A549 (cell line): ENCODE results near the gene FGF1. TPM values are rescaled to one million over a fixed set of nuclear protein-coding genes. Genes with fewer than 3 reads are reported as not detected.
A peak's percentile ranks its signal among the peaks of the same experiment; 100 is the strongest.

Experiments used
- ATAC-seq, 2 experiments: fragments of 200-7000 bp in 1 of 2; fragments of >200 bp in 1 of 2; cut with Nextera tagmentation in 1 of 2; cut with Tn5 transposase in 1 of 2; 3 replicates each; pipeline versions ENCODE4 v1.8.0 to v1.9.1; 2018 to 2020; ENCODE audit warnings: mild to moderate bottlenecking in 1 of 2, moderate library complexity in 1 of 2
- CTCF ChIA-PET: fragments of 300-600 bp; sonication (Branson Sonifier 250); formaldehyde crosslinking; extraction: SDS; loops from one replicate; lab custom pipeline; 2021; ENCODE audit warnings: antibody characterized with exemption, inconsistent platforms; lab: Yijun Ruan, JAX
- POLR2A ChIA-PET: fragments of 350-600 bp; formaldehyde crosslinking; extraction: SDS; loops from one replicate; lab custom pipeline; 2021; ENCODE audit warnings: antibody characterized with exemption, inconsistent platforms; lab: Yijun Ruan, JAX
- DNase-seq, 2 experiments: peaks; one replicate each; pipeline versions ENCODE4 v3.0.0 to v3.0.0-alpha.2; 2011 to 2016; ENCODE audit warnings: low read depth in 1 of 2, low spot score in 1 of 2
- FAIRE-seq: peaks from 2 replicates; lab custom pipeline; 2011; peaks lifted over from hg19 to GRCh38; lab: Jason Lieb, UNC
- H3K27ac ChIP-seq, 2 experiments: fragments of >200 bp; sonication (Bioruptor Twin); formaldehyde crosslinking; 3 replicates each; pipeline ENCODE4 v1.5.1; 2016 to 2017
- H3K4me1 ChIP-seq: fragments of >200 bp; sonication (Bioruptor Twin); formaldehyde crosslinking; 3 replicates; pipeline ENCODE4 v1.6.1; 2016
- H3K4me2 ChIP-seq: fragments of >200 bp; sonication (Bioruptor Twin); formaldehyde crosslinking; 3 replicates; pipeline ENCODE4 v1.6.1; 2016
- H3K4me3 ChIP-seq: fragments of >200 bp; sonication (Bioruptor Twin); formaldehyde crosslinking; 3 replicates; pipeline ENCODE4 v1.5.1; 2016
- H3K9me3 ChIP-seq: fragments of >200 bp; sonication (Bioruptor Twin); formaldehyde crosslinking; 3 replicates; pipeline ENCODE4 v1.6.1; 2016
- CHD4 ChIP-seq: fragments of 200-600 bp; sonication (generic); IDR thresholded peaks from 2 replicates; pipeline ENCODE4 v1.6.1; 2016; ENCODE audit warnings: antibody characterized with exemption, mild to moderate bottlenecking, borderline replicate concordance
- CTCF ChIP-seq: fragments of >200 bp; sonication (Bioruptor Twin); formaldehyde crosslinking; IDR thresholded peaks from 3 replicates; pipeline ENCODE4 v1.5.1; 2016
- GATA3 ChIP-seq: IDR thresholded peaks from 2 replicates; pipeline ENCODE4 v1.6.1; 2012; ENCODE audit warnings: borderline replicate concordance
- HES2 ChIP-seq: fragments of >200 bp; sonication (Bioruptor Twin); formaldehyde crosslinking; IDR thresholded peaks from 2 replicates; pipeline ENCODE4 v1.6.1; 2016
- HEYL ChIP-seq: fragments of 250-450 bp; sonication (Bioruptor Pico); IDR thresholded peaks from 2 replicates; pipeline ENCODE4 v1.8.0; 2021; ENCODE audit warnings: mild to moderate bottlenecking, moderate library complexity
- HOXB13 ChIP-seq: fragments of 250-450 bp; sonication (Bioruptor Pico); IDR thresholded peaks from 2 replicates; pipeline ENCODE4 v1.5.0; 2020; ENCODE audit warnings: low read depth, mild to moderate bottlenecking, moderate library complexity
- JUNB ChIP-seq: fragments of >200 bp; sonication (Bioruptor Twin); formaldehyde crosslinking; IDR thresholded peaks from 2 replicates; pipeline ENCODE4 v1.6.1; 2016
- KDM1A ChIP-seq: fragments of 200-600 bp; sonication (generic); IDR thresholded peaks from 2 replicates; pipeline ENCODE4 v1.6.1; 2016; ENCODE audit warnings: low read depth, mild to moderate bottlenecking
- KDM5A ChIP-seq: fragments of 200-600 bp; sonication (generic); IDR thresholded peaks from 2 replicates; pipeline ENCODE4 v1.6.1; 2016; ENCODE audit warnings: antibody characterized with exemption, mild to moderate bottlenecking
- NR3C1 ChIP-seq: fragments of >200 bp; sonication (Bioruptor Twin); formaldehyde crosslinking; IDR thresholded peaks from 3 replicates; pipeline ENCODE4 v1.6.1; 2017
- PBX3 ChIP-seq: IDR thresholded peaks from 2 replicates; pipeline ENCODE4 v1.6.1; 2012
- RAD21 ChIP-seq, 2 experiments: fragments of >200 bp in 1 of 2; sonication (Bioruptor Twin) in 1 of 2; formaldehyde crosslinking in 1 of 2; IDR thresholded peaks in 1 of 2; conservative IDR thresholded peaks in 1 of 2; 2 replicates in 1 of 2; 3 replicates in 1 of 2; pipeline ENCODE4 v1.6.1; 2012 to 2018; ENCODE audit warnings: inconsistent platforms in 1 of 2
- RCOR1 ChIP-seq: fragments of 150-350 bp; IDR thresholded peaks from 2 replicates; pipeline ENCODE4 v1.6.1; 2014; ENCODE audit warnings: antibody characterized with exemption, low read length, low read depth
- REST ChIP-seq: fragments of 200-600 bp; sonication (generic); IDR thresholded peaks from 2 replicates; pipeline ENCODE4 v1.6.1; 2016; ENCODE audit warnings: antibody characterized with exemption, mild to moderate bottlenecking, moderate library complexity
- RFX5 ChIP-seq: fragments of 450-650 bp; IDR thresholded peaks from 2 replicates; pipeline ENCODE4 v1.7.1; 2014; ENCODE audit warnings: antibody characterized with exemption, mild to moderate bottlenecking, moderate library complexity
- SMC3 ChIP-seq: fragments of >200 bp; sonication (Bioruptor Twin); formaldehyde crosslinking; IDR thresholded peaks from 3 replicates; pipeline ENCODE4 v1.6.1; 2018; ENCODE audit warnings: inconsistent platforms
- TFCP2L1 ChIP-seq: fragments of 250-450 bp; sonication (Bioruptor Pico); IDR thresholded peaks from 2 replicates; pipeline ENCODE4 v1.5.0; 2021; ENCODE audit warnings: mild to moderate bottlenecking
- ZNF302 ChIP-seq: fragments of 250-450 bp; sonication (Bioruptor Pico); IDR thresholded peaks from 2 replicates; pipeline ENCODE4 v1.9.0; 2021; ENCODE audit warnings: inconsistent platforms, mild to moderate bottlenecking, moderate library complexity
- WGBS: methylation state at CpG from one replicate; pipeline ENCODE4 v1.1.6; 2017; ENCODE audit errors: missing lambda C conversion rate; 5-methylcytosine and 5-hydroxymethylcytosine counted together
- polyA plus RNA-seq, 4 experiments: library from polyadenylated mRNA; depleted of rRNA in 3 of 4; stranded (reverse); fragments of >200 nt; fragmentation: RNase III in 1 of 4; extraction: RNeasy Plus Mini Kit Qiagen cat#74134 plus additional on column Dnase treatment in 1 of 4; gene quantifications; 2 replicates in 3 of 4; 3 replicates in 1 of 4; pipeline ENCODE4 v1.2.3, GENCODE V29; 2011 to 2017
- TF ChIP-seq, protein P1 (sequence below): fragments of 450-650 bp; IDR thresholded peaks from 2 replicates; pipeline ENCODE4 v1.6.1; 2014; ENCODE audit warnings: antibody characterized with exemption
- TF ChIP-seq, protein P2 (sequence below): fragments of 150-350 bp; IDR thresholded peaks from 2 replicates; pipeline ENCODE4 v1.6.1; 2014; ENCODE audit warnings: low read depth, mild to moderate bottlenecking, low read length

FGF1 gene
- polyA plus RNA-seq, 2 of the 4 experiments (the other 2 are of a cell fraction) = 0.05 to 0.40 TPM

GRCh38 chr5:142589720-142590119 is 96.2 kb downstream of the FGF1 start:
- no peak overlapping the region for H3K4me2 ChIP-seq
- H3K27ac ChIP-seq = no peak overlapping the region
- no peak overlapping the region for H3K4me3 ChIP-seq
- no peak for DNase-seq
- H3K4me1 ChIP-seq = no peaks in the 10 kb centered on the region
- CTCF ChIA-PET = interaction anchor here (0.6 to 1.8 kb wide), 5 partner anchors 10 to 124 kb away, joined by 3 to 6 read pairs (median 4); no protein-coding TSS in a partner anchor
- TF ChIP-seq REST = no peak
- no peak for TF ChIP-seq GATA3
- no peak for TF ChIP-seq HOXB13 (CRISPR knock-in tag)
- no peak for TF ChIP-seq HEYL
- no peak for TF ChIP-seq RAD21 (conservative IDR thresholded peaks at IDR 0.05 in 1 of 2, IDR thresholded peaks at IDR 0.05 in 1 of 2)
- TF ChIP-seq ZNF302 (CRISPR knock-in tag) = no peak
- no peak for TF ChIP-seq HES2
- TF ChIP-seq, protein P1, sequence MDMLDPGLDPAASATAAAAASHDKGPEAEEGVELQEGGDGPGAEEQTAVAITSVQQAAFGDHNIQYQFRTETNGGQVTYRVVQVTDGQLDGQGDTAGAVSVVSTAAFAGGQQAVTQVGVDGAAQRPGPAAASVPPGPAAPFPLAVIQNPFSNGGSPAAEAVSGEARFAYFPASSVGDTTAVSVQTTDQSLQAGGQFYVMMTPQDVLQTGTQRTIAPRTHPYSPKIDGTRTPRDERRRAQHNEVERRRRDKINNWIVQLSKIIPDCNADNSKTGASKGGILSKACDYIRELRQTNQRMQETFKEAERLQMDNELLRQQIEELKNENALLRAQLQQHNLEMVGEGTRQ = no peak
- no peak for TF ChIP-seq RCOR1
- no peak for TF ChIP-seq SMC3
- TF ChIP-seq KDM5A = no peak
- TF ChIP-seq PBX3 = no peak
- TF ChIP-seq KDM1A = no peak
- no peak for TF ChIP-seq JUNB
- TF ChIP-seq, protein P2, sequence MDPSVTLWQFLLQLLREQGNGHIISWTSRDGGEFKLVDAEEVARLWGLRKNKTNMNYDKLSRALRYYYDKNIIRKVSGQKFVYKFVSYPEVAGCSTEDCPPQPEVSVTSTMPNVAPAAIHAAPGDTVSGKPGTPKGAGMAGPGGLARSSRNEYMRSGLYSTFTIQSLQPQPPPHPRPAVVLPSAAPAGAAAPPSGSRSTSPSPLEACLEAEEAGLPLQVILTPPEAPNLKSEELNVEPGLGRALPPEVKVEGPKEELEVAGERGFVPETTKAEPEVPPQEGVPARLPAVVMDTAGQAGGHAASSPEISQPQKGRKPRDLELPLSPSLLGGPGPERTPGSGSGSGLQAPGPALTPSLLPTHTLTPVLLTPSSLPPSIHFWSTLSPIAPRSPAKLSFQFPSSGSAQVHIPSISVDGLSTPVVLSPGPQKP = no peak
- no peak for TF ChIP-seq CHD4
- no peak for TF ChIP-seq TFCP2L1 (CRISPR knock-in tag)
- no peak for TF ChIP-seq RFX5
- TF ChIP-seq, all 56 proteins: peak for 0
- FAIRE-seq = no peak
- POLR2A ChIA-PET = no interaction called here
- no peak for ATAC-seq
- no peaks in the 10 kb centered on the region for H3K9me3 ChIP-seq
- WGBS = 100% methylated on average over 1 of the region's 1 CpG

GRCh38 chr5:142587354-142587965 is 98.4 kb downstream of the FGF1 start:
- POLR2A ChIA-PET = no interaction called here
- Histone ChIP-seq H3K27ac (no peak overlapping the region), H3K9me3 (no peaks in the 10 kb centered on the region), H3K4me3 (no peak overlapping the region), H3K4me1 (no peaks in the 10 kb centered on the region), H3K4me2 (no peak overlapping the region)
- 44% methylated on average over 6 of the region's 6 CpGs for WGBS
- peak; percentile 59 to 70 for TF ChIP-seq RAD21 (conservative IDR thresholded peaks at IDR 0.05 in 1 of 2, IDR thresholded peaks at IDR 0.05 in 1 of 2)
- peak; percentile 77 for TF ChIP-seq CTCF
- TF ChIP-seq NR3C1 = no peak
- TF ChIP-seq SMC3 = peak; percentile 61
- ATAC-seq = peak; percentile 64 to 78; a peak in 5 of 6 replicates
- CTCF ChIA-PET = interaction anchor here (0.8 to 4.4 kb wide), 13 partner anchors 9 to 126 kb away, joined by 3 to 32 read pairs (median 5); no protein-coding TSS in a partner anchor
- DNase-seq = peak; percentile 22 to 52
- FAIRE-seq = no peak
